Transverse colon (tissue), 3 donors: ENCODE measurements around the gene SCLY.

Experiments used
- CTCF ChIP-seq, 5 experiments: fragments of 200-600 bp in 3 of 5; fragments of 450-650 bp in 2 of 5; sonication (generic) in 3 of 5; IDR thresholded peaks; 1 replicate in 2 of 5; 2 replicates in 3 of 5; pipeline ENCODE4 v1.5.1; 2016 to 2017; ENCODE audit warnings: antibody characterized with exemption in 5 of 5, inconsistent platforms in 3 of 5, mild to moderate bottlenecking in 2 of 5, moderate library complexity in 1 of 5
- EP300 ChIP-seq: sonication (generic); formaldehyde crosslinking; IDR thresholded peaks from one replicate; pipeline ENCODE4 v1.6.1; 2017; ENCODE audit warnings: antibody characterized with exemption, low read depth
- POLR2A ChIP-seq: fragments of 450-650 bp; IDR thresholded peaks from one replicate; pipeline ENCODE4 v1.6.1; 2016; ENCODE audit warnings: antibody characterized with exemption, mild to moderate bottlenecking, moderate library complexity

- no peak for TF ChIP-seq POLR2A
- no peak for TF ChIP-seq CTCF (IDR thresholded peaks at IDR 0.05)
- TF ChIP-seq EP300: no peak
Observed at GRCh38 chr2:238094438-238095022, 33.7 kb downstream of the SCLY start.
